GM18868 (cell line): Measurements from ENCODE around the gene SELENOF.
A peak's percentile ranks its signal among the peaks of the same experiment; 100 is the strongest.

Experiments used
- ATAC-seq: cut with Tn5 transposase; IDR thresholded peaks from one replicate; pipeline ENCODE4 v1.9.1; 2021; ENCODE audit warnings: mild to moderate bottlenecking, moderate library complexity; ENCODE audit not compliant: unreplicated experiment

The SELENOF gene

GRCh38 chr1:86860424-86860823 lies 53.5 kb downstream of the SELENOF start:
- ATAC-seq: no peak

- no peak for ATAC-seq
Measured at GRCh38 chr1:86860020-86860419, 53.9 kb downstream of the SELENOF start.

- no peak for ATAC-seq
Measured at GRCh38 chr1:86858524-86859261, 55.2 kb downstream of the SELENOF start.

- no peak for ATAC-seq
Measured at GRCh38 chr1:86856196-86856595, 57.7 kb downstream of the SELENOF start.

- no peak for ATAC-seq
Measured at GRCh38 chr1:86854352-86854751, 59.6 kb downstream of the SELENOF start.

GRCh38 chr1:86852782-86853408 lies 61.0 kb downstream of the SELENOF start:
- ATAC-seq: no peak

- no peak for ATAC-seq
Measured at GRCh38 chr1:86852289-86852688, 61.6 kb downstream of the SELENOF start.

GRCh38 chr1:86849756-86850155 lies 64.2 kb downstream of the SELENOF start:
- ATAC-seq: no peak

- no peak for ATAC-seq
Measured at GRCh38 chr1:86848654-86849053, 65.3 kb downstream of the SELENOF start.

- no peak for ATAC-seq
Measured at GRCh38 chr1:86846164-86846647, 67.7 kb downstream of the SELENOF start.

GRCh38 chr1:86845514-86845913 lies 68.4 kb downstream of the SELENOF start:
- no peak for ATAC-seq

GRCh38 chr1:86841116-86841515 lies 72.8 kb downstream of the SELENOF start:
- no peak for ATAC-seq

- ATAC-seq: peak; percentile 96
Measured at GRCh38 chr1:86833461-86834215, 80.3 kb downstream of the SELENOF start.

GRCh38 chr1:86832433-86832832 lies 81.5 kb downstream of the SELENOF start:
- ATAC-seq: no peak

- no peak for ATAC-seq
Measured at GRCh38 chr1:86829321-86829720, 84.6 kb downstream of the SELENOF start.

GRCh38 chr1:86828024-86828423 lies 85.9 kb downstream of the SELENOF start:
- ATAC-seq: no peak

- no peak for ATAC-seq
Measured at GRCh38 chr1:86826856-86827255, 87.1 kb downstream of the SELENOF start.

GRCh38 chr1:86825319-86825718 lies 88.6 kb downstream of the SELENOF start:
- no peak for ATAC-seq

- no peak for ATAC-seq
Measured at GRCh38 chr1:86823821-86824500, 90.0 kb downstream of the SELENOF start.

GRCh38 chr1:86823386-86823785 lies 90.5 kb downstream of the SELENOF start:
- no peak for ATAC-seq

GRCh38 chr1:86822459-86822858 lies 91.5 kb downstream of the SELENOF start:
- no peak for ATAC-seq
